SU-DHL-6 (cell line): ENCODE results near the gene ERCC4.

Experiments
- H2AFZ ChIP-seq: fragments of 200-600 bp; sonication (generic); 2 replicates; pipeline ENCODE4 v1.6.1; 2014; ENCODE audit warnings: low read depth, mild to moderate bottlenecking, moderate library complexity, mixed read lengths, antibody characterized with exemption, low read length; ENCODE audit not compliant: severe bottlenecking
- H3F3A ChIP-seq: fragments of 200-600 bp; shearing (Covaris generic); 2 replicates; pipeline ENCODE4 v1.6.0; 2016; ENCODE audit warnings: antibody characterized with exemption, mild to moderate bottlenecking; ENCODE audit not compliant: insufficient read depth
- H3K27ac ChIP-seq: fragments of 200-600 bp; sonication (generic); 2 replicates; pipeline ENCODE4 v1.5.1; 2016; ENCODE audit warnings: low read depth, mild to moderate bottlenecking, low read length, moderate library complexity, mixed read lengths
- H3K27me3 ChIP-seq: fragments of 200-600 bp; sonication (generic), shearing (Covaris generic); 2 replicates; pipeline ENCODE4 v1.6.0; 2014; ENCODE audit warnings: mild to moderate bottlenecking, low read length
- H3K36me3 ChIP-seq: fragments of 200-600 bp; sonication (generic); 2 replicates; pipeline ENCODE4 v1.6.1; 2014; ENCODE audit warnings: mild to moderate bottlenecking, low read length, mixed read lengths
- H3K4me2 ChIP-seq: fragments of 300-600, 200-600 bp; shearing (Covaris generic), sonication (generic); 2 replicates; pipeline ENCODE4 v1.6.0; 2014; ENCODE audit warnings: low read length, low read depth, mild to moderate bottlenecking; ENCODE audit not compliant: poor library complexity, severe bottlenecking
- H3K4me3 ChIP-seq: fragments of 200-600 bp; sonication (generic); 2 replicates; pipeline ENCODE4 v1.5.1; 2014; ENCODE audit warnings: antibody characterized with exemption, low read length, mild to moderate bottlenecking, mixed read lengths; ENCODE audit not compliant: insufficient read depth, poor library complexity, severe bottlenecking
- H3K79me2 ChIP-seq: fragments of 200-600 bp; sonication (generic); 2 replicates; pipeline ENCODE4 v1.6.1; 2014; ENCODE audit warnings: mild to moderate bottlenecking, low read length, moderate library complexity; ENCODE audit not compliant: insufficient read depth
- H3K9ac ChIP-seq: fragments of 200-600 bp; sonication (generic); 2 replicates; pipeline ENCODE4 v1.7.0; 2014; ENCODE audit warnings: mild to moderate bottlenecking, low read length
- H3K9me2 ChIP-seq: fragments of 200-600 bp; sonication (generic); replicated peaks from 2 replicates; pipeline ENCODE4 v1.6.1; 2014; ENCODE audit warnings: low read length; ENCODE audit not compliant: insufficient read depth
- H3K9me3 ChIP-seq: fragments of 200-600 bp; sonication (generic); 2 replicates; pipeline ENCODE4 v1.6.1; 2014; ENCODE audit warnings: low read length, mixed read lengths; ENCODE audit not compliant: insufficient read depth
- H4K20me1 ChIP-seq: fragments of 200-600 bp; sonication (generic); 2 replicates; pipeline ENCODE4 v1.6.1; 2014; ENCODE audit warnings: low read depth, mild to moderate bottlenecking, antibody characterized with exemption, low read length, moderate library complexity, mixed read lengths
- CTCF ChIP-seq: fragments of 200-600 bp; sonication (generic); IDR thresholded peaks from one replicate; pipeline ENCODE4 v1.5.1; 2017; ENCODE audit warnings: antibody characterized with exemption, mild to moderate bottlenecking, low read length, moderate library complexity; ENCODE audit not compliant: insufficient read depth, poor library complexity, severe bottlenecking
- EZH2phosphoT487 ChIP-seq: fragments of 200-600 bp; sonication (generic), shearing (Covaris generic); conservative IDR thresholded peaks from 2 replicates; pipeline ENCODE4 v1.6.1; 2018; ENCODE audit warnings: mild to moderate bottlenecking, antibody characterized with exemption, low read length, moderate library complexity, mixed read lengths

ERCC4 gene

GRCh38 chr16:13906168-13907089 is 13.5 kb upstream of the ERCC4 start:
- no peak for TF ChIP-seq EZH2phosphoT487
- no peak for TF ChIP-seq CTCF
- Histone ChIP-seq H3K27ac (no peak overlapping the region), H4K20me1 (no peaks in the 10 kb centered on the region), H3K27me3 (no peaks in the 10 kb centered on the region), H3K36me3 (no peaks in the 10 kb centered on the region), H3K4me3 (no peak overlapping the region), H3K4me2 (peak overlapping the region; percentile 32), H3K79me2 (no peaks in the 10 kb centered on the region), H2AFZ (no peak overlapping the region), H3F3A (no peaks in the 10 kb centered on the region), H3K9me3 (0 out of 2 replicates have a peak, but pooled peaks cover 5% of the 10 kb centered on the region), H3K9me2 (no peaks in the 10 kb centered on the region), H3K9ac (no peak overlapping the region)

- Histone ChIP-seq H3K27me3 (no peaks in the 10 kb centered on the region), H3K4me2 (no peak overlapping the region), H3K4me3 (no peak overlapping the region), H3K27ac (no peak overlapping the region), H3K9ac (no peak overlapping the region), H2AFZ (no peak overlapping the region), H3F3A (no peaks in the 10 kb centered on the region), H3K79me2 (no peaks in the 10 kb centered on the region), H3K9me3 (peaks cover 11% of the 10 kb centered on the region; the same call in 1 of the 2 replicates), H3K36me3 (no peaks in the 10 kb centered on the region), H4K20me1 (no peaks in the 10 kb centered on the region), H3K9me2 (no peaks in the 10 kb centered on the region)
- TF ChIP-seq EZH2phosphoT487, result no peak
- TF ChIP-seq CTCF, result no peak
Measured at GRCh38 chr16:13907431-13907830, 12.5 kb upstream of the ERCC4 start.

- Histone ChIP-seq H3K9me2 (no peaks in the 10 kb centered on the region), H2AFZ (no peak overlapping the region), H3K9me3 (peaks cover 11% of the 10 kb centered on the region; the same call in 1 of the 2 replicates), H3K4me2 (no peak overlapping the region), H4K20me1 (no peaks in the 10 kb centered on the region), H3K36me3 (no peaks in the 10 kb centered on the region), H3K27ac (no peak overlapping the region), H3K4me3 (no peak overlapping the region), H3K79me2 (no peaks in the 10 kb centered on the region), H3K9ac (no peak overlapping the region), H3F3A (no peaks in the 10 kb centered on the region), H3K27me3 (no peaks in the 10 kb centered on the region)
- TF ChIP-seq EZH2phosphoT487 (no peak), CTCF (no peak)
Measured at GRCh38 chr16:13909069-13909468, 10.9 kb upstream of the ERCC4 start.
